SK-N-SH (cell line): ENCODE data around the gene MYRF. TPM values are rescaled to one million over a fixed set of nuclear protein-coding genes. Genes with fewer than 3 reads are reported as not detected.
A peak's percentile ranks its signal among the peaks of the same experiment; 100 is the strongest.

Source experiments
- CTCF ChIA-PET: fragments of 300-600, 350-600 bp; formaldehyde crosslinking; extraction: SDS; loops from one replicate; lab custom pipeline; 2021; lab: Yijun Ruan, JAX
- POLR2A ChIA-PET: fragments of 350-600 bp; sonication (Branson Sonifier 250); formaldehyde crosslinking; extraction: SDS; loops from one replicate; lab custom pipeline; 2020; ENCODE audit warnings: antibody characterized with exemption, inconsistent platforms; lab: Yijun Ruan, JAX
- DNase-seq: peaks from one replicate; pipeline ENCODE4 v3.0.0; 2012
- H2AFZ ChIP-seq: fragments of 200-600 bp; sonication (generic); 2 replicates; pipeline ENCODE4 v1.8.1; 2016; ENCODE audit warnings: antibody characterized with exemption, mild to moderate bottlenecking, low read depth
- H3F3A ChIP-seq: fragments of 200-600 bp; sonication (generic); replicated peaks from 2 replicates; pipeline ENCODE3; 2016; ENCODE audit warnings: antibody characterized with exemption, mild to moderate bottlenecking; ENCODE audit not compliant: insufficient read depth
- H3K27ac ChIP-seq, 2 experiments: fragments of 200-500 bp in 1 of 2; fragments of 200-600 bp in 1 of 2; sonication (Bioruptor generic) in 1 of 2; sonication (generic), shearing (Covaris generic) in 1 of 2; 2 replicates each; pipeline versions ENCODE4 v1.5.1 to v1.6.1; 2014 to 2016; ENCODE audit warnings: low read depth in 2 of 2, inconsistent platforms in 1 of 2, low read length in 1 of 2, mild to moderate bottlenecking in 1 of 2, mixed read lengths in 1 of 2
- H3K27me3 ChIP-seq: fragments of 200-600 bp; sonication (generic), shearing (Covaris generic); 2 replicates; pipeline ENCODE4 v1.6.1; 2016; ENCODE audit warnings: mixed run types; ENCODE audit not compliant: insufficient read depth
- H3K36me3 ChIP-seq, 2 experiments: fragments of 200-500 bp in 1 of 2; fragments of 200-600 bp in 1 of 2; sonication (Bioruptor generic) in 1 of 2; sonication (generic) in 1 of 2; replicated peaks in 1 of 2; 2 replicates each; pipeline versions ENCODE3 to v1.5.1; 2014 to 2016; ENCODE audit warnings: low read length in 1 of 2, mild to moderate bottlenecking in 1 of 2; ENCODE audit not compliant: insufficient read depth in 2 of 2, control insufficient read depth in 1 of 2
- H3K4me1 ChIP-seq, 2 experiments: fragments of 200-500 bp in 1 of 2; fragments of 200-600 bp in 1 of 2; sonication (Bioruptor generic) in 1 of 2; sonication (generic), shearing (Covaris generic) in 1 of 2; 2 replicates each; pipeline versions ENCODE4 v1.5.1 to v1.6.1; 2014 to 2016; ENCODE audit warnings: low read depth in 1 of 2, low read length in 1 of 2, mixed run types in 1 of 2; ENCODE audit not compliant: insufficient read depth in 2 of 2, control insufficient read depth in 1 of 2
- H3K4me2 ChIP-seq: fragments of 200-600 bp; sonication (generic), shearing (Covaris generic); 2 replicates; pipeline ENCODE4 v1.6.1; 2017; ENCODE audit warnings: mixed run types
- H3K4me3 ChIP-seq, 2 experiments: fragments of 200-500 bp in 1 of 2; fragments of 200-600 bp in 1 of 2; sonication (Bioruptor generic) in 1 of 2; sonication (generic), shearing (Covaris generic) in 1 of 2; 2 replicates each; pipeline versions ENCODE4 v1.5.1 to v1.8.1; 2014 to 2016; ENCODE audit warnings: low read depth in 2 of 2, inconsistent platforms in 1 of 2, low read length in 1 of 2, mild to moderate bottlenecking in 1 of 2, mixed read lengths in 1 of 2, moderate library complexity in 1 of 2
- H3K79me2 ChIP-seq: fragments of 200-600 bp; sonication (generic); 2 replicates; pipeline ENCODE4 v1.8.1; 2017; ENCODE audit warnings: mild to moderate bottlenecking; ENCODE audit not compliant: insufficient read depth
- H3K9ac ChIP-seq: fragments of 200-600 bp; sonication (generic); 2 replicates; pipeline ENCODE4 v1.6.1; 2017; ENCODE audit warnings: mixed run types
- H3K9me2 ChIP-seq: fragments of 200-600 bp; sonication (generic); 2 replicates; pipeline ENCODE4 v1.6.1; 2017; ENCODE audit warnings: mixed run types
- H3K9me3 ChIP-seq: fragments of 200-600 bp; sonication (generic); 2 replicates; pipeline ENCODE4 v1.6.1; 2017; ENCODE audit warnings: mixed run types, mild to moderate bottlenecking, moderate library complexity
- H4K20me1 ChIP-seq: fragments of 200-600 bp; sonication (generic); 2 replicates; pipeline ENCODE4 v1.6.1; 2017; ENCODE audit warnings: mild to moderate bottlenecking, mixed run types; ENCODE audit not compliant: insufficient read depth
- EP300 ChIP-seq, 2 experiments: IDR thresholded peaks; 2 replicates each; pipeline versions ENCODE4 v1.4.0 to v1.6.1; 2012; ENCODE audit warnings: borderline replicate concordance in 1 of 2, low read depth in 1 of 2, low read length in 1 of 2
- FOXM1 ChIP-seq: IDR thresholded peaks from 2 replicates; pipeline ENCODE4 v1.4.0; 2012; ENCODE audit warnings: low read depth, mild to moderate bottlenecking
- JUND ChIP-seq: IDR thresholded peaks from 2 replicates; pipeline ENCODE4 v1.4.0; 2012
- MEF2A ChIP-seq: IDR thresholded peaks from 2 replicates; pipeline ENCODE4 v1.4.0; 2012; ENCODE audit warnings: low read depth, borderline replicate concordance
- NFIC ChIP-seq: IDR thresholded peaks from 2 replicates; pipeline ENCODE4 v1.4.0; 2012; ENCODE audit warnings: borderline replicate concordance
- NRF1 ChIP-seq: IDR thresholded peaks from 2 replicates; pipeline ENCODE4 v1.6.1; 2012; ENCODE audit warnings: low read depth, mild to moderate bottlenecking, low read length
- RAD21 ChIP-seq: IDR thresholded peaks from 2 replicates; pipeline ENCODE4 v1.6.1; 2012; ENCODE audit warnings: mild to moderate bottlenecking, low read length
- RCOR1 ChIP-seq: fragments of 150-350 bp; IDR thresholded peaks from 2 replicates; pipeline ENCODE4 v1.6.1; 2017; ENCODE audit warnings: antibody characterized with exemption, low read length
- RFX5 ChIP-seq: IDR thresholded peaks from 2 replicates; pipeline ENCODE4 v1.6.1; 2012; ENCODE audit warnings: mild to moderate bottlenecking, improper control_type of control experiment, low read length
- TAF1 ChIP-seq: IDR thresholded peaks from 2 replicates; pipeline ENCODE4 v1.6.1; 2012; ENCODE audit warnings: low read depth, mild to moderate bottlenecking, low read length, moderate library complexity, borderline replicate concordance
- YY1 ChIP-seq: IDR thresholded peaks from 2 replicates; pipeline ENCODE4 v1.4.0; 2012; ENCODE audit warnings: low read depth, mild to moderate bottlenecking
- WGBS: methylation state at CpG from one replicate; pipeline ENCODE4 v1.1.6; 2017; ENCODE audit warnings: low lambda C conversion rate; 5-methylcytosine and 5-hydroxymethylcytosine counted together
- polyA plus RNA-seq, 3 experiments: library from polyadenylated mRNA; depleted of rRNA; stranded (reverse); fragments of >200 nt; gene quantifications; 2 replicates each; pipeline ENCODE4 v1.2.3, GENCODE V29; 2012
- TF ChIP-seq, protein P1 (sequence below): IDR thresholded peaks from 2 replicates; pipeline ENCODE4 v1.6.1; 2012; ENCODE audit warnings: mild to moderate bottlenecking, low read depth, low read length, moderate library complexity
- TF ChIP-seq, protein P2 (sequence below): fragments of 200-600 bp; sonication (generic); IDR thresholded peaks from 2 replicates; pipeline ENCODE4 v1.6.1; 2017; ENCODE audit warnings: antibody characterized with exemption, mild to moderate bottlenecking, moderate library complexity

Gene MYRF
- polyA plus RNA-seq, 1 of the 3 experiments (the other 2 are of a cell fraction), result 2.8 TPM

DNA sequence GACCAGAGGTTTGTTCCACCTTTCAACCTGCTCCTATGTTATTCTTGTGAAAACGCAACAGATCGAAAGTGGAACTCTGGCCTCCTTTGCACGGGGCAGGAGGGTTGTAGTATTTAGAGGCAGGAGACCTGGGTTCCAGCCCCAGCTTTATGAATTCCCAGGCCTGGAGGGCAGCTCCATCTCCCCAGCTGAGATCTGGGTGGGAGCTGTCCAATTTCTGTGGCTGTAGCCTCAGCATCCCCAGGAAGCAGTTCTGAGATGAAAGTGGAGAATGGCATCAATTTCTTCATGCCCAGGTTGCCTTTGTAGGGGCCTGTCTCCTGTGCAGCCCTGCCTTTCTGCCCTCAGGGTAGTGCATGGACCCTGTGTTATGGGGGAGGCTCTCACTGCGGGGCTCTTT, 79.8 kb downstream of the MYRF start:
- no peak overlapping the region for H3K9ac ChIP-seq
- H3K9me2 ChIP-seq, result no peaks in the 10 kb centered on the region
- peak overlapping the region in 1 of 2 experiments; percentile 58; a peak in 1 of 4 replicates for H3K27ac ChIP-seq
- no peak for DNase-seq
- no peaks in the 10 kb centered on the region for H3F3A ChIP-seq
- no peaks in the 10 kb centered on the region for H3K27me3 ChIP-seq
- TF ChIP-seq JUND (no peak), RAD21 (no peak), RCOR1 (no peak)
- TF ChIP-seq, protein P1, sequence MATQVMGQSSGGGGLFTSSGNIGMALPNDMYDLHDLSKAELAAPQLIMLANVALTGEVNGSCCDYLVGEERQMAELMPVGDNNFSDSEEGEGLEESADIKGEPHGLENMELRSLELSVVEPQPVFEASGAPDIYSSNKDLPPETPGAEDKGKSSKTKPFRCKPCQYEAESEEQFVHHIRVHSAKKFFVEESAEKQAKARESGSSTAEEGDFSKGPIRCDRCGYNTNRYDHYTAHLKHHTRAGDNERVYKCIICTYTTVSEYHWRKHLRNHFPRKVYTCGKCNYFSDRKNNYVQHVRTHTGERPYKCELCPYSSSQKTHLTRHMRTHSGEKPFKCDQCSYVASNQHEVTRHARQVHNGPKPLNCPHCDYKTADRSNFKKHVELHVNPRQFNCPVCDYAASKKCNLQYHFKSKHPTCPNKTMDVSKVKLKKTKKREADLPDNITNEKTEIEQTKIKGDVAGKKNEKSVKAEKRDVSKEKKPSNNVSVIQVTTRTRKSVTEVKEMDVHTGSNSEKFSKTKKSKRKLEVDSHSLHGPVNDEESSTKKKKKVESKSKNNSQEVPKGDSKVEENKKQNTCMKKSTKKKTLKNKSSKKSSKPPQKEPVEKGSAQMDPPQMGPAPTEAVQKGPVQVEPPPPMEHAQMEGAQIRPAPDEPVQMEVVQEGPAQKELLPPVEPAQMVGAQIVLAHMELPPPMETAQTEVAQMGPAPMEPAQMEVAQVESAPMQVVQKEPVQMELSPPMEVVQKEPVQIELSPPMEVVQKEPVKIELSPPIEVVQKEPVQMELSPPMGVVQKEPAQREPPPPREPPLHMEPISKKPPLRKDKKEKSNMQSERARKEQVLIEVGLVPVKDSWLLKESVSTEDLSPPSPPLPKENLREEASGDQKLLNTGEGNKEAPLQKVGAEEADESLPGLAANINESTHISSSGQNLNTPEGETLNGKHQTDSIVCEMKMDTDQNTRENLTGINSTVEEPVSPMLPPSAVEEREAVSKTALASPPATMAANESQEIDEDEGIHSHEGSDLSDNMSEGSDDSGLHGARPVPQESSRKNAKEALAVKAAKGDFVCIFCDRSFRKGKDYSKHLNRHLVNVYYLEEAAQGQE, result peak; percentile 75; the same call in 1 of the 2 replicates
- TF ChIP-seq, all 33 proteins: peak for 1
- POLR2A ChIA-PET, result interaction anchor here (1.6 to 2.1 kb wide), 2 partner anchors 17 to 34 kb away, joined by 6 to 7 read pairs; no protein-coding TSS in a partner anchor
- no peaks in the 10 kb centered on the region; the same call in 1 of the 2 replicates for H4K20me1 ChIP-seq
- peaks cover 34 to 58% of the 10 kb centered on the region in 2 experiments; a peak in 3 of 4 replicates for H3K4me1 ChIP-seq
- H3K9me3 ChIP-seq, result no peaks in the 10 kb centered on the region
- H3K79me2 ChIP-seq, result peaks cover 52% of the 10 kb centered on the region
- H3K4me3 ChIP-seq, result no peak overlapping the region
- WGBS, result 100% methylated on average over 3 of the region's 4 CpGs
- peaks cover 0 to 7% of the 10 kb centered on the region in 2 experiments for H3K36me3 ChIP-seq
- CTCF ChIA-PET, result interaction anchor here (1.2 to 1.4 kb wide), 2 partner anchors 35 to 276 kb away, joined by 4 to 6 read pairs; no protein-coding TSS in a partner anchor
- no peak overlapping the region for H2AFZ ChIP-seq
- H3K4me2 ChIP-seq, result no peak overlapping the region

DNA sequence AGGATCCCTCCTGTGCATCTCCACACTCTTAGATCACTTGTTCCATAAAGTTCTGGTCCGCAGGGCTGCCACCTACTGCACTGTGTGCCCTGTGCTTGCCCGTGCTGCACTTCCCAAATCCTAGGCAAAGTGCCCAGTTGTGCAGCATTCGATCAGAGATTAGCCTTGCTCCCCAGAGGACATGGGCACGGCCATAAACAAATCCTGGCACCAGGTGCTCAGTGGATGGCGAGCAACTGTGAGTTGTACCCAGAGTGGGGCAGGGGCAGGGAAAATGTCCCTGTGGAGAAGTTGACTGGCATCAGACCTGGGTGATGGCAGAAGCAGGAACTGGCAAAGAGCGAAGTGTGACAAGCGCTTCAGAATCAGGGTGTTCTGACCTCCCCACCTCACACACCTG, 80.3 kb downstream of the MYRF start:
- Histone ChIP-seq H3F3A (no peaks in the 10 kb centered on the region), H3K27me3 (no peaks in the 10 kb centered on the region), H3K36me3 (peaks cover 0 to 9% of the 10 kb centered on the region in 2 experiments), H3K9me3 (no peaks in the 10 kb centered on the region), H2AFZ (no peak overlapping the region), H3K9me2 (no peaks in the 10 kb centered on the region), H3K4me3 (no peak overlapping the region), H3K27ac (peak overlapping the region in 1 of 2 experiments; percentile 53; a peak in 1 of 4 replicates), H3K9ac (no peak overlapping the region), H3K4me2 (no peak overlapping the region), H3K4me1 (peaks cover 34 to 56% of the 10 kb centered on the region in 2 experiments; a peak in 3 of 4 replicates), H4K20me1 (no peaks in the 10 kb centered on the region; the same call in 1 of the 2 replicates), H3K79me2 (peaks cover 52% of the 10 kb centered on the region)
- ChIA-PET CTCF (interaction anchor here (1.8 to 2.3 kb wide), 2 partner anchors 64 to 275 kb away, joined by 7 read pairs; no protein-coding TSS in a partner anchor), POLR2A (interaction anchor here (2.1 kb wide), 1 partner anchor 17 kb away, joined by 7 read pairs; no protein-coding TSS in a partner anchor)
- WGBS, result 84% methylated on average over 5 of the region's 7 CpGs
- no peak for TF ChIP-seq YY1
- TF ChIP-seq, protein P2, sequence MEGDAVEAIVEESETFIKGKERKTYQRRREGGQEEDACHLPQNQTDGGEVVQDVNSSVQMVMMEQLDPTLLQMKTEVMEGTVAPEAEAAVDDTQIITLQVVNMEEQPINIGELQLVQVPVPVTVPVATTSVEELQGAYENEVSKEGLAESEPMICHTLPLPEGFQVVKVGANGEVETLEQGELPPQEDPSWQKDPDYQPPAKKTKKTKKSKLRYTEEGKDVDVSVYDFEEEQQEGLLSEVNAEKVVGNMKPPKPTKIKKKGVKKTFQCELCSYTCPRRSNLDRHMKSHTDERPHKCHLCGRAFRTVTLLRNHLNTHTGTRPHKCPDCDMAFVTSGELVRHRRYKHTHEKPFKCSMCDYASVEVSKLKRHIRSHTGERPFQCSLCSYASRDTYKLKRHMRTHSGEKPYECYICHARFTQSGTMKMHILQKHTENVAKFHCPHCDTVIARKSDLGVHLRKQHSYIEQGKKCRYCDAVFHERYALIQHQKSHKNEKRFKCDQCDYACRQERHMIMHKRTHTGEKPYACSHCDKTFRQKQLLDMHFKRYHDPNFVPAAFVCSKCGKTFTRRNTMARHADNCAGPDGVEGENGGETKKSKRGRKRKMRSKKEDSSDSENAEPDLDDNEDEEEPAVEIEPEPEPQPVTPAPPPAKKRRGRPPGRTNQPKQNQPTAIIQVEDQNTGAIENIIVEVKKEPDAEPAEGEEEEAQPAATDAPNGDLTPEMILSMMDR, result no peak
- TF ChIP-seq RFX5, result no peak
- no peak for TF ChIP-seq TAF1
- no peak for TF ChIP-seq NFIC
- no peak for TF ChIP-seq NRF1
- TF ChIP-seq MEF2A, result no peak
- TF ChIP-seq FOXM1, result no peak
- no peak for TF ChIP-seq EP300 (IDR thresholded peaks at IDR 0.05; ENCODE audit: borderline replicate concordance in 1 of 2, low read depth in 1 of 2, low read length in 1 of 2)
- no peak for DNase-seq
